Ishikawa (cell line): ENCODE data around the gene RASGRP4.

Experiments
- CEBPB ChIP-seq: IDR thresholded peaks from 2 replicates; pipeline ENCODE4 v1.6.1; 2012
- CREB1 ChIP-seq: IDR thresholded peaks from 2 replicates; pipeline ENCODE4 v1.6.1; 2012; ENCODE audit warnings: low read depth
- EGR1 ChIP-seq: IDR thresholded peaks from 2 replicates; pipeline ENCODE4 v1.6.1; 2012
- EP300 ChIP-seq: IDR thresholded peaks from 2 replicates; pipeline ENCODE4 v1.6.1; 2012; ENCODE audit warnings: borderline replicate concordance
- FOXM1 ChIP-seq: IDR thresholded peaks from 2 replicates; pipeline ENCODE4 v1.6.1; 2012; ENCODE audit warnings: low read depth, borderline replicate concordance
- MAX ChIP-seq: IDR thresholded peaks from 2 replicates; pipeline ENCODE4 v1.6.1; 2012
- NFIC ChIP-seq: IDR thresholded peaks from 2 replicates; pipeline ENCODE4 v1.6.1; 2012
- RAD21 ChIP-seq: IDR thresholded peaks from 2 replicates; pipeline ENCODE4 v1.6.1; 2012; ENCODE audit warnings: low read depth
- REST ChIP-seq: IDR thresholded peaks from 2 replicates; pipeline ENCODE4 v1.6.1; 2012; ENCODE audit warnings: low read depth, mild to moderate bottlenecking
- TAF1 ChIP-seq: IDR thresholded peaks from 2 replicates; pipeline ENCODE4 v1.6.1; 2012; ENCODE audit warnings: low read depth, mild to moderate bottlenecking
- TCF12 ChIP-seq: IDR thresholded peaks from 2 replicates; pipeline ENCODE4 v1.6.1; 2012; ENCODE audit warnings: low read depth
- TEAD4 ChIP-seq: IDR thresholded peaks from 2 replicates; pipeline ENCODE4 v1.6.1; 2012
- USF1 ChIP-seq: IDR thresholded peaks from 2 replicates; pipeline ENCODE4 v1.6.1; 2012
- YY1 ChIP-seq: IDR thresholded peaks from 2 replicates; pipeline ENCODE4 v1.6.1; 2012; ENCODE audit warnings: low read depth
- ZBTB7A ChIP-seq: IDR thresholded peaks from 2 replicates; pipeline ENCODE4 v1.6.1; 2012; ENCODE audit warnings: low read depth

RASGRP4 gene

DNA sequence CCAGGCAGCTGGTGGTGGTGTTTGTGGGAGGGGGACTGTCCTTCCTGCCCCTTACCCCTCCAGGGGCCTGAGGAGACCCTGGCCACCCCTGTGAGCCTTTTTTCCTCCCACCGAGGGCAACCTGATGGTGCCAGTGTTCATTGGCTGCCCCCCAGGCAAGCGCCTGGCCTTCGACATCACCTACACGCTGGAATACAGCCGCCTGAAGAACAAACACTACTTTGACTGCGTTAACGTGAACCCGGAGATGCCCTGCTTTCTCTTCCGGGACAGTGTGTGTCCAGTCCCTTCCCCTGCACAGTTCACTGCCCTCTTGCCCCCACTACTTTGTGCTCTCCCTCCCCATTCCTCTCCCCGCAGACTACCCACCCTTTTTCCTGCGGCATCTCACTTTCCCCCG lies 59.0 kb downstream of the RASGRP4 start:
- no peak for TF ChIP-seq YY1

DNA sequence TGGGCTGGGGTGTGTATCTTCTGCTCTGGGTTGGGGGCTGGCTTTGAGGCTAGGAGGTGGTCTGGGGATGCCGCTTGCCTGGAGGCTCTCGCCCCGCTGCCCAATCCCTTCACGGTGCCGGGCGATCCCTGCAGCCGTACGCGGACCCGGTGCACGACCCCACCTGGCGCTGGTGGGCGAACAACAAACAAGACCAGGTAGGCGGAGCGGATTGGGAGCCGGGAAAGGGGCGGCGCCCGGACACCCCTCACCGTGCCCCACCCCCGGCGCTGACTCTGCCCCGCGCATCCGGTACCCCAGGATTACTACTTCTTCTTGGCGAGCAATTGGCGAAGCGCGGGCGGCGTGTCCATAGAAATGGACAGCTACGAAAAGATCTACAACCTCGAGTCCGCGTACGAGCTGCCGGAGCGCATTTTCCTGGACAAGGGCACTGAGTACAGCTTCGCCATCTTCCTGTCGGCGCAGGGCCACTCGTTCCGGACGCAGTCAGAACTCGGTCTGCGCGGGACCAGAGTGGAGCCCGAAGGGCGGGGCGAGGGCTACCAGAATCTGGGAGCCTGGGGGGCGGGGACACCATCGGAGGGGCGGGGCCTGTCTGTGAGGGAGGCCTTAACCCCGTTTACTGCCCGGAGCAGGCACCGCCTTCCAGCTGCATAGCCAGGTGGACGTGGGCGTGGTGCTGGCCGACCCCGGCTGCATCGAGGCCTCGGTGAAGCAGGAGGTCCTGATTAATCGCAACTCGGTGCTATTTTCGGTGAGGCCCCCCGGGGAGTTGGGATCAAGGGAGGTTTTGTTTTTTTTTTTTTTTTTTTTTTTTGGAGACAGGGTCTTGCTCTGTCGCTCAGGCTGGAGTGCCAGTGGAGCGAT lies 63.7 kb downstream of the RASGRP4 start:
- TF ChIP-seq USF1 = no peak
- TF ChIP-seq EGR1 = no peak
- TF ChIP-seq TAF1 = peak; percentile 34; the same call in 1 of the 2 replicates
- TF ChIP-seq CEBPB = no peak
- TF ChIP-seq ZBTB7A = peak; percentile 89
- TF ChIP-seq NFIC = no peak
- no peak for TF ChIP-seq RAD21
- no peak for TF ChIP-seq FOXM1
- TF ChIP-seq REST = no peak
- TF ChIP-seq CREB1 = 0 out of 2 replicates have a peak, but pooled peaks have one; percentile 20
- no peak for TF ChIP-seq TCF12
- TF ChIP-seq YY1 = 0 out of 2 replicates have a peak, but pooled peaks have one; percentile 15
- TF ChIP-seq MAX = peak; percentile 56; the same call in 1 of the 2 replicates
- TF ChIP-seq TEAD4 = no peak
- no peak for TF ChIP-seq EP300

DNA sequence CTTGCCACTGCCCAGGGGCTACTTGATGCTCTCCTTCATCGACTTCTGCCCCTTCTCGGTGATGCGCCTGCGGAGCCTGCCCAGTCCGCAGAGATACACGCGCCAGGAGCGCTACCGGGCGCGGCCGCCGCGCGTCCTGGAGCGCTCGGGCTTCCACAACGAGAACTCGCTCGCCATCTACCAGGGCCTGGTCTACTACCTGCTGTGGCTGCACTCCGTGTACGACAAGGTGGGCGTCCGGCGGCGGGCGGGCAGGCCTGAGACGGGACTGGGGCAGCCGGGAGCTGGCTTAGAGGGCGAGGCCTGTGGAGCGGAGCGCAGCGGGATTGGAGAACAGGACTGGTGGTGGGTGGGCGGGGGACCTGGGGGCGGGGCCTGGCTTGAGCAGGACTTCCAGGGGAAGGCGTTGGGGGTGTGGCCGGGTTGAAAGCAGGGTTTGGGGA lies 64.4 kb downstream of the RASGRP4 start:
- TF ChIP-seq TAF1 (no peak), EGR1 (0 out of 2 replicates have a peak, but pooled peaks have one; percentile 8)

DNA sequence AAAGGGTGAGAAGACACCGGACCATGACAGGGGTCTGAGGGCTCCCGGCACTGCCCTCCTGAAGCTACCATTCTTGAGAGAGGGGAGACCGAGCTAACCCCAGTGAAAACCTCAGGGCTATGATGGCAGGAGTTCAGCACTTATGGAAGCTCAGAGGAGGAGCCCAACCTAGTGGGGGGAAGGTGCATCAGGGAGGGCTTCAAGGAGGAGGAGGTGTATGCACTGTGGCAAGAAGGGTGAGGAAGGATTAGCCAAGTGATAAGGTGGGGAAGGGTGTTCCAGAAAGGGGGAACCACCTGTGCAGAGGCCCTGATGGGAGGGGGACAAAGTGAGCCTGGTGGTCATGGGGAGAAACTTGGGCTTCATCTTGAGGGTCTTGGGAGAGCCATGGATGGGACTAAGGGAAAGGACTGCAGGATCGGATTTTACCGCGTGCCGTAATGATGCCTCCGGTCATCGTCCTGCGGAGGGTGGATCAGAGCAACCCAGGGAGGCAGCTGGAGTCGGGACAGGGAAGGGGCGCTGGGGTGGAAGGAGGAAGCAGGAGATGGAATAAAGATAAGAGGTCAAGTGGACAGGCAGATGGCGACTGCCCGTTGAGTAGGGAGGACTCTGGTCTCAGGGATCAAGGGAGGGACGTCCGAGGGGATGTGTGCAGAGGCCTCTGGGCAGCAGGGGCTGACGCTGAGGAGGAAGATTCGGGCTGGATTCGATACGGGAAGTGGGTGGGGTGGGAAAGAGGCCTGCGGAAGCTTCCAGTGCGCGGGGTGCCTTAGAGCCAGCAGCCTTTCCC lies 65.0 kb downstream of the RASGRP4 start:
- no peak for TF ChIP-seq USF1
- no peak for TF ChIP-seq MAX
- no peak for TF ChIP-seq YY1
- no peak for TF ChIP-seq ZBTB7A
- TF ChIP-seq RAD21 = no peak
- TF ChIP-seq TCF12 = no peak
- TF ChIP-seq EP300 = no peak
- no peak for TF ChIP-seq REST
- TF ChIP-seq EGR1 = no peak

GRCh38 chr19:38360351-38360750 lies 65.7 kb downstream of the RASGRP4 start:
- no peak for TF ChIP-seq REST
- no peak for TF ChIP-seq EP300
- no peak for TF ChIP-seq CREB1
- TF ChIP-seq TEAD4 = no peak
- no peak for TF ChIP-seq MAX
- no peak for TF ChIP-seq TCF12
- TF ChIP-seq YY1 = no peak
- no peak for TF ChIP-seq RAD21
- TF ChIP-seq EGR1 = no peak
- no peak for TF ChIP-seq FOXM1
